Stimulated activated CD8-positive, alpha-beta memory T cell treated with anti-CD3 and anti-CD28 coated beads, Interleukin-12 subunit alpha, Interleukin-12 subunit beta, amount 100 ng/mL, for 24 hours (primary cell): ENCODE results near the gene CKAP5.

Experiments used
- DNase-seq: peaks from one replicate; pipeline ENCODE4 v3.0.0-alpha.2; 2020; ENCODE audit errors: extremely low read depth

Gene CKAP5

GRCh38 chr11:46698597-46698996 is 147.5 kb downstream of the CKAP5 start:
- DNase-seq: no peak

- DNase-seq: no peak
Measured at GRCh38 chr11:46697723-46698122, 148.4 kb downstream of the CKAP5 start.

- no peak for DNase-seq
Measured at GRCh38 chr11:46697303-46697702, 148.8 kb downstream of the CKAP5 start.

GRCh38 chr11:46696212-46696558 is 149.9 kb downstream of the CKAP5 start:
- no peak for DNase-seq

GRCh38 chr11:46695345-46696211 is 150.5 kb downstream of the CKAP5 start:
- no peak for DNase-seq

- no peak for DNase-seq
Measured at GRCh38 chr11:46694607-46695006, 151.5 kb downstream of the CKAP5 start.

GRCh38 chr11:46694072-46694471 is 152.0 kb downstream of the CKAP5 start:
- no peak for DNase-seq

- DNase-seq: no peak
Measured at GRCh38 chr11:46693597-46694012, 152.5 kb downstream of the CKAP5 start.
